ENCODE data around the gene REXO1. TPM values are rescaled to one million over a fixed set of nuclear protein-coding genes. Genes with fewer than 3 reads are reported as not detected.
A peak's percentile ranks its signal among the peaks of the same experiment; 100 is the strongest.

The REXO1 gene
- total RNA-seq, 1 donor from 2014 or later: 2.4 TPM

GRCh38 chr19:1856698-1857603, 8.7 kb upstream of the REXO1 start:
- DNase-seq (ENCODE audit: low read depth): peak; percentile 78
- no peak for TF ChIP-seq CTCF (IDR thresholded peaks at IDR 0.05; ENCODE audit: insufficient read depth, low read length, severe bottlenecking)
- peak overlapping the region; percentile 45 for H3K4me3 ChIP-seq (ENCODE audit: low read depth, low read length)
- no peaks in the 10 kb centered on the region for H3K27me3 ChIP-seq (ENCODE audit: control insufficient read depth, insufficient read depth, low read length)
- FAIRE-seq: no peak
- H3K36me3 ChIP-seq (ENCODE audit: control insufficient read depth, insufficient read depth, low read length): peaks cover 2% of the 10 kb centered on the region

GRCh38 chr19:1856345-1856697, 8.0 kb upstream of the REXO1 start:
- H3K36me3 ChIP-seq (ENCODE audit: control insufficient read depth, insufficient read depth, low read length): peaks cover 2% of the 10 kb centered on the region
- no peak for TF ChIP-seq CTCF (IDR thresholded peaks at IDR 0.05; ENCODE audit: insufficient read depth, low read length, severe bottlenecking)
- DNase-seq (ENCODE audit: low read depth) (no peak), FAIRE-seq (no peak)
- no peaks in the 10 kb centered on the region for H3K27me3 ChIP-seq (ENCODE audit: control insufficient read depth, insufficient read depth, low read length)
- peak overlapping the region; percentile 45 for H3K4me3 ChIP-seq (ENCODE audit: low read depth, low read length)

- TF ChIP-seq CTCF (IDR thresholded peaks at IDR 0.05; ENCODE audit: insufficient read depth, low read length, severe bottlenecking): no peak
- Histone ChIP-seq H3K4me3 (ENCODE audit: low read depth, low read length) (peak overlapping the region; percentile 14), H3K27me3 (ENCODE audit: control insufficient read depth, insufficient read depth, low read length) (no peaks in the 10 kb centered on the region), H3K36me3 (ENCODE audit: control insufficient read depth, insufficient read depth, low read length) (peaks cover 2% of the 10 kb centered on the region)
- DNase-seq (ENCODE audit: low read depth): no peak
- no peak for FAIRE-seq
Observed at GRCh38 chr19:1855828-1856255, 7.6 kb upstream of the REXO1 start.

GRCh38 chr19:1855040-1855827, 7.0 kb upstream of the REXO1 start:
- no peak for TF ChIP-seq CTCF (IDR thresholded peaks at IDR 0.05; ENCODE audit: insufficient read depth, low read length, severe bottlenecking)
- peak; percentile 71 for DNase-seq (ENCODE audit: low read depth)

GRCh38 chr19:1854542-1855039, 6.3 kb upstream of the REXO1 start:
- TF ChIP-seq CTCF (IDR thresholded peaks at IDR 0.05; ENCODE audit: insufficient read depth, low read length, severe bottlenecking): no peak
- Histone ChIP-seq H3K4me3 (ENCODE audit: low read depth, low read length) (no peak overlapping the region), H3K36me3 (ENCODE audit: control insufficient read depth, insufficient read depth, low read length) (peaks cover 2% of the 10 kb centered on the region), H3K27me3 (ENCODE audit: control insufficient read depth, insufficient read depth, low read length) (no peaks in the 10 kb centered on the region)
- DNase-seq (ENCODE audit: low read depth): no peak
- no peak for FAIRE-seq

More at GRCh38 chr19:1855040-1855827, 7.0 kb upstream of the REXO1 start:
- Histone ChIP-seq H3K27me3 (ENCODE audit: control insufficient read depth, insufficient read depth, low read length) (no peaks in the 10 kb centered on the region), H3K4me3 (ENCODE audit: low read depth, low read length) (peak overlapping the region; percentile 14), H3K36me3 (ENCODE audit: control insufficient read depth, insufficient read depth, low read length) (peaks cover 2% of the 10 kb centered on the region)
- FAIRE-seq: no peak

Measured in bronchial epithelial cell (primary cell).